ENCODE data around the gene EPDR1.

DNA sequence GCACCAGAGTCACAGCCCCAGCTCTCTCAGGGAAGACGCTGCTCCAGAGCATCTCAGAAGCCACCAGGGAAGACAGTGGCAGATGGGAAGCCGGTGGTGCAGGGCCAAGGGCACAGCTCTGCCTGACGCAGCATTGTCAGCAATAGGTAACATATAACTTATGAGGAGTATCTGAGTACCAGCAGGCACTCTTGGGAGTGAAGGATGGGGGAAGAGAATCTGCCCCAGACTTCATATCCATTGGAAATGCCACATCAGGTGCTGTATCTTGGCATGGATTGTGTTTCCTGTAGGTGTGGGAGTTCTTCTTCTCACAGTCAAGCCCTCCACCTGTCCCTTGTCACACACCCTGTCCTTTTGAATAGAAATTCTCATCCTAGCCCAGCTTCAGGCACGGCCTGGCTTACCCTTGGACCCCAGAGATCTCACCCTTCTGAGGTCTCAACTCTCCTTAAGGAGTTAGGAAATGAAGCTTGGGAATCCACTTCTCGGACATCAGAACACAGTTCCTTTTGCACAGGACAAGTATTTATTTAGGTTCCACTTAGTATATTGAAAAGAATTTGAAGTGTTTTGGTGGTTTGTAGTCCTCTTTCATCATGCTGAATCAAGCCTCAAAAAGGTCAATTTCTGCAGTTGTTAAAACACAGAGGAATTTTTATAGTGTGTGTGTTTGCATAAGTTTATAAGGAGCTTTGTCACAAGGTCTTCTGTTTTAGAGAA lies 9.9 kb downstream of the EPDR1 start:
- TF ChIP-seq RAD21 (IDR thresholded peaks at IDR 0.05; ENCODE audit: low read length) (no peak), MAFK (IDR thresholded peaks at IDR 0.05; ENCODE audit: low read depth, low read length) (no peak), POLR2A (IDR thresholded peaks at IDR 0.05; ENCODE audit: low read depth, low read length) (no peak), RFX5 (IDR thresholded peaks at IDR 0.05; ENCODE audit: low read depth, low read length) (no peak), MXI1 (IDR thresholded peaks at IDR 0.05; ENCODE audit: borderline replicate concordance, low read depth, low read length) (no peak), BHLHE40 (IDR thresholded peaks at IDR 0.05; ENCODE audit: low read depth, low read length) (no peak), NFE2L2 (IDR thresholded peaks at IDR 0.05; ENCODE audit: low read depth, low read length) (no peak), CEBPB (IDR thresholded peaks at IDR 0.05; ENCODE audit: low read depth, low read length) (no peak), FOS (IDR thresholded peaks at IDR 0.05; ENCODE audit: low read depth, low read length) (no peak), RCOR1 (IDR thresholded peaks at IDR 0.05; ENCODE audit: insufficient replicate concordance, low read length) (no peak), MAZ (IDR thresholded peaks at IDR 0.05; ENCODE audit: borderline replicate concordance, low read depth, low read length) (no peak)
- TF ChIP-seq, protein P1, sequence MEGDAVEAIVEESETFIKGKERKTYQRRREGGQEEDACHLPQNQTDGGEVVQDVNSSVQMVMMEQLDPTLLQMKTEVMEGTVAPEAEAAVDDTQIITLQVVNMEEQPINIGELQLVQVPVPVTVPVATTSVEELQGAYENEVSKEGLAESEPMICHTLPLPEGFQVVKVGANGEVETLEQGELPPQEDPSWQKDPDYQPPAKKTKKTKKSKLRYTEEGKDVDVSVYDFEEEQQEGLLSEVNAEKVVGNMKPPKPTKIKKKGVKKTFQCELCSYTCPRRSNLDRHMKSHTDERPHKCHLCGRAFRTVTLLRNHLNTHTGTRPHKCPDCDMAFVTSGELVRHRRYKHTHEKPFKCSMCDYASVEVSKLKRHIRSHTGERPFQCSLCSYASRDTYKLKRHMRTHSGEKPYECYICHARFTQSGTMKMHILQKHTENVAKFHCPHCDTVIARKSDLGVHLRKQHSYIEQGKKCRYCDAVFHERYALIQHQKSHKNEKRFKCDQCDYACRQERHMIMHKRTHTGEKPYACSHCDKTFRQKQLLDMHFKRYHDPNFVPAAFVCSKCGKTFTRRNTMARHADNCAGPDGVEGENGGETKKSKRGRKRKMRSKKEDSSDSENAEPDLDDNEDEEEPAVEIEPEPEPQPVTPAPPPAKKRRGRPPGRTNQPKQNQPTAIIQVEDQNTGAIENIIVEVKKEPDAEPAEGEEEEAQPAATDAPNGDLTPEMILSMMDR (conservative IDR thresholded peaks at IDR 0.05; ENCODE audit: low read depth, low read length), result no peak
- TF ChIP-seq, protein P2, sequence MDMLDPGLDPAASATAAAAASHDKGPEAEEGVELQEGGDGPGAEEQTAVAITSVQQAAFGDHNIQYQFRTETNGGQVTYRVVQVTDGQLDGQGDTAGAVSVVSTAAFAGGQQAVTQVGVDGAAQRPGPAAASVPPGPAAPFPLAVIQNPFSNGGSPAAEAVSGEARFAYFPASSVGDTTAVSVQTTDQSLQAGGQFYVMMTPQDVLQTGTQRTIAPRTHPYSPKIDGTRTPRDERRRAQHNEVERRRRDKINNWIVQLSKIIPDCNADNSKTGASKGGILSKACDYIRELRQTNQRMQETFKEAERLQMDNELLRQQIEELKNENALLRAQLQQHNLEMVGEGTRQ (IDR thresholded peaks at IDR 0.05; ENCODE audit: low read depth, low read length), result no peak
- TF ChIP-seq, protein P3, sequence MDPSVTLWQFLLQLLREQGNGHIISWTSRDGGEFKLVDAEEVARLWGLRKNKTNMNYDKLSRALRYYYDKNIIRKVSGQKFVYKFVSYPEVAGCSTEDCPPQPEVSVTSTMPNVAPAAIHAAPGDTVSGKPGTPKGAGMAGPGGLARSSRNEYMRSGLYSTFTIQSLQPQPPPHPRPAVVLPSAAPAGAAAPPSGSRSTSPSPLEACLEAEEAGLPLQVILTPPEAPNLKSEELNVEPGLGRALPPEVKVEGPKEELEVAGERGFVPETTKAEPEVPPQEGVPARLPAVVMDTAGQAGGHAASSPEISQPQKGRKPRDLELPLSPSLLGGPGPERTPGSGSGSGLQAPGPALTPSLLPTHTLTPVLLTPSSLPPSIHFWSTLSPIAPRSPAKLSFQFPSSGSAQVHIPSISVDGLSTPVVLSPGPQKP (IDR thresholded peaks at IDR 0.05; ENCODE audit: borderline replicate concordance, low read depth, low read length), result no peak
